CD4-positive, alpha-beta T cell (primary cell): ENCODE results near the gene ZBTB46. TPM values are rescaled to one million over a fixed set of nuclear protein-coding genes. Genes with fewer than 3 reads are reported as not detected.
A peak's percentile ranks its signal among the peaks of the same experiment; 100 is the strongest.

ENCODE experiments used
- ATAC-seq: fragments of 200-7000 bp; cut with Tn5 transposase; one replicate; pipeline ENCODE4 v1.10.0; 2022; ENCODE audit warnings: mild to moderate bottlenecking; ENCODE audit not compliant: poor library complexity
- CTCF ChIA-PET: fragments of 350-600 bp; sonication (Branson Sonifier 250); formaldehyde crosslinking; loops from one replicate; lab custom pipeline; 2021; ENCODE audit warnings: antibody characterized with exemption, inconsistent platforms; lab: Charles Lee
- POLR2A ChIA-PET: fragments of 350-600 bp; sonication (Branson Sonifier 250); formaldehyde crosslinking; loops from one replicate; lab custom pipeline; 2021; ENCODE audit warnings: antibody characterized with exemption, inconsistent platforms; lab: Charles Lee
- DNase-seq, 14 experiments: peaks; one replicate each; pipeline ENCODE4 v3.0.0-alpha.2; 2013 to 2020; ENCODE audit warnings: mixed read lengths in 2 of 14
- H3K27ac ChIP-seq, 2 donors: one replicate each; pipeline versions ENCODE4 v1.5.1 to v1.7.0; 2013; ENCODE audit warnings: low read length in 2 of 2, low read depth in 1 of 2, mild to moderate bottlenecking in 1 of 2
- H3K27me3 ChIP-seq, 2 experiments: 1 replicate in 1 of 2; 2 replicates in 1 of 2; pipeline versions ENCODE4 v1.6.1 to v1.7.0; 2013; ENCODE audit warnings: low read length in 2 of 2, control low read depth in 1 of 2, mild to moderate bottlenecking in 1 of 2, moderate library complexity in 1 of 2; ENCODE audit not compliant: insufficient read depth in 2 of 2, control insufficient read depth in 1 of 2
- H3K36me3 ChIP-seq: one replicate; pipeline ENCODE4 v1.6.1; 2013; ENCODE audit warnings: low read length, control low read depth; ENCODE audit not compliant: insufficient read depth
- H3K4me1 ChIP-seq: one replicate; pipeline ENCODE4 v1.6.1; 2013; ENCODE audit warnings: low read length, control low read depth; ENCODE audit not compliant: insufficient read depth
- H3K4me3 ChIP-seq: one replicate; pipeline ENCODE4 v1.5.1; 2013; ENCODE audit warnings: mild to moderate bottlenecking, low read length, moderate library complexity
- H3K9me3 ChIP-seq, 2 experiments: 1 replicate in 1 of 2; 2 replicates in 1 of 2; pipeline versions ENCODE4 v1.6.1 to v1.7.0; 2013; ENCODE audit warnings: low read length in 2 of 2, mild to moderate bottlenecking in 2 of 2, control low read depth in 1 of 2, moderate library complexity in 1 of 2; ENCODE audit not compliant: control insufficient read depth in 1 of 2, insufficient read depth in 1 of 2
- H3K27ac Mint-ChIP-seq: one replicate; pipeline ENCODE4 v1.8.0; 2020; ENCODE audit warnings: mixed read lengths
- H3K27me3 Mint-ChIP-seq: one replicate; pipeline ENCODE4 v1.8.0; 2021; ENCODE audit warnings: mixed read lengths
- H3K36me3 Mint-ChIP-seq: one replicate; pipeline ENCODE4 v1.8.0; 2021; ENCODE audit warnings: low read depth, mixed read lengths
- H3K4me1 Mint-ChIP-seq: one replicate; pipeline ENCODE4 v1.8.0; 2021; ENCODE audit warnings: low read depth, mixed read lengths
- H3K4me3 Mint-ChIP-seq: one replicate; pipeline ENCODE4 v1.8.0; 2020; ENCODE audit warnings: mild to moderate bottlenecking, mixed read lengths
- H3K9me3 Mint-ChIP-seq: one replicate; pipeline ENCODE4 v1.8.0; 2020; ENCODE audit warnings: mixed read lengths
- intact Hi-C, 2 experiments: fragments of 100-400 bp; cut with DNase I in 1 of 2; cut with micrococcal nuclease in 1 of 2; formaldehyde crosslinking; loops; one replicate each; pipeline versions ENCODE4 v1.15.1 to v1.9.0; 2023 to 2025; cut with DNase I, micrococcal nuclease
- total RNA-seq, 174 experiments: library from RNA in 2 of 174; stranded (reverse) in 2 of 174; gene quantifications; one replicate each; pipeline ENCODE4 v1.2.3 and lab custom pipeline; 2021 to 2026
- TF ChIP-seq, protein P1 (sequence below): fragments of 200-600 bp; IDR thresholded peaks from one replicate; pipeline ENCODE4 v1.8.0; 2022; ENCODE audit warnings: antibody characterized with exemption, mild to moderate bottlenecking

Gene ZBTB46
- total RNA-seq, 2 experiments from 2014 or later, result 0.08 to 0.34 TPM

DNA sequence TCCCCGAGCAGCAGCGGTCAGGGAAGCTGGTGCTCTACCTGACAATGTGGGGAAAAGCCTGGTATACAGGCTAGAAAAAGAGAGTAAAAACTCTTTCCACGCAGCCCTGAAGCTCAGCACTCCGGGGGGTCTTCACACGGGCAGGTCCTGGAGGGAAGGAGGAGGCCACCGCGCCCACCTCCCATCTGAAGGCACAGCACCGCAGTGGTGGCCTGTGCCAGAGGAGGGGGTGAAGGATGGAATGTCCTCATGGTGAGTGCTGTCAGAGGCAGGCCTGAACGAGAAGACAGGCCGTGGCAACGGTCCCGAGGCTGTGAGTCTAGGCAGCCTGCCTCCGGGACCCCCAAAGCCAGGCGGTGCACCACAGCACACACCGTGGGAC, 85.6 kb downstream of the ZBTB46 start:
- Mint-ChIP-seq H3K4me3 (no peak overlapping the region), H3K9me3 (no peaks in the 10 kb centered on the region), H3K27ac (peak overlapping the region; percentile 71), H3K27me3 (no peaks in the 10 kb centered on the region), H3K4me1 (peaks cover 21% of the 10 kb centered on the region), H3K36me3 (peaks cover 7% of the 10 kb centered on the region)
- intact Hi-C loops, result no loop called here
- ChIA-PET POLR2A (interaction anchor here (1.2 kb wide), 1 partner anchor 9 kb away, joined by 6 read pairs; the partner anchor contains the start of gene LIME1), CTCF (no interaction called here)
- H3K36me3 ChIP-seq, result peaks cover 29% of the 10 kb centered on the region
- no peaks in the 10 kb centered on the region for H3K9me3 ChIP-seq
- H3K4me3 ChIP-seq, result no peak overlapping the region
- TF ChIP-seq, protein P1, sequence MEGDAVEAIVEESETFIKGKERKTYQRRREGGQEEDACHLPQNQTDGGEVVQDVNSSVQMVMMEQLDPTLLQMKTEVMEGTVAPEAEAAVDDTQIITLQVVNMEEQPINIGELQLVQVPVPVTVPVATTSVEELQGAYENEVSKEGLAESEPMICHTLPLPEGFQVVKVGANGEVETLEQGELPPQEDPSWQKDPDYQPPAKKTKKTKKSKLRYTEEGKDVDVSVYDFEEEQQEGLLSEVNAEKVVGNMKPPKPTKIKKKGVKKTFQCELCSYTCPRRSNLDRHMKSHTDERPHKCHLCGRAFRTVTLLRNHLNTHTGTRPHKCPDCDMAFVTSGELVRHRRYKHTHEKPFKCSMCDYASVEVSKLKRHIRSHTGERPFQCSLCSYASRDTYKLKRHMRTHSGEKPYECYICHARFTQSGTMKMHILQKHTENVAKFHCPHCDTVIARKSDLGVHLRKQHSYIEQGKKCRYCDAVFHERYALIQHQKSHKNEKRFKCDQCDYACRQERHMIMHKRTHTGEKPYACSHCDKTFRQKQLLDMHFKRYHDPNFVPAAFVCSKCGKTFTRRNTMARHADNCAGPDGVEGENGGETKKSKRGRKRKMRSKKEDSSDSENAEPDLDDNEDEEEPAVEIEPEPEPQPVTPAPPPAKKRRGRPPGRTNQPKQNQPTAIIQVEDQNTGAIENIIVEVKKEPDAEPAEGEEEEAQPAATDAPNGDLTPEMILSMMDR, result no peak
- H3K4me1 ChIP-seq, result peaks cover 30% of the 10 kb centered on the region
- no peak for DNase-seq
- H3K27ac ChIP-seq, result no peak overlapping the region
- H3K27me3 ChIP-seq, result no peaks in the 10 kb centered on the region
- ATAC-seq, result no peak

DNA sequence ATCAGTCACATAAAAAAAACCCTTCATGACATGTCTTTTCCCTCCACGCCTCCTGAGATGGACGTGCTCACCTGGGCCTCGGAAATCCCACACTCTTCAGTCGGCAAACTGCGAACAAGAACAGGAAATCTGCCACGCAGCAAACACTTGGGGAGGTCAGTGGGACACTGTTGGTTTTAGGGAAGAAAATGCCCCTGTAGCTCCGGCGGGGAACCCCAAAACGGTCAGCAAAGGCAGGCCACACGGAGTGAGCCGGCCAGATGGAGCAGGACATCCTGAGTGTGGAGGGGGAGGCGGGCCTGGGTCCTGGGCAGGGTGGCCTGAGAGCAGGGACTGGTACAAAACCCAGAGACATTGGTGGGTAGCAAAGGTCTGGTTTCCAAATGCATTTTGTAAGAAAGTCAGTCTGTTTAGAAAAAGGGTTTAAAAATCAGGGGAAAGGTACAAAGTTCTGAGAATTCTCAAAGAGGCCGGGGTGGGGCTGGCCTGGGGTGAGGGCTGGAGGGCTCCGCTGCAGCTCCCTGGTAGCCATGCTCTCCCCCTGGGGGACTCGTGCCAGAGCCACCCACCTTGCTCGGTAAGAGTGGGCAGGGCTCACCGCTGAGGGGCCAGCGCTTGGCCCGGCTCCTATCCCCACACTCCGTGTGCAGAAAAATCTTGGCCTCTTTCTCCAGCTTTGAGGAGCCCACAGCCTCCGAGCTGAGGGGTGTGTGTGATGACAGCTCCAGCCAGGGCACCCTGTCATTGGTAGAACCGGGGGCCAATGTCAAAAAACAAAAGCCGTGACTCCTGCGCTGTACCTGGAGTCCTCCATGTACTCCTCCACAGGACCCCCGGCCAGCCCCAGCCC, 86.3 kb downstream of the ZBTB46 start:
- POLR2A ChIA-PET, result interaction anchor here (1.2 kb wide), 1 partner anchor 8 kb away, joined by 6 read pairs; the partner anchor contains the start of gene LIME1

DNA sequence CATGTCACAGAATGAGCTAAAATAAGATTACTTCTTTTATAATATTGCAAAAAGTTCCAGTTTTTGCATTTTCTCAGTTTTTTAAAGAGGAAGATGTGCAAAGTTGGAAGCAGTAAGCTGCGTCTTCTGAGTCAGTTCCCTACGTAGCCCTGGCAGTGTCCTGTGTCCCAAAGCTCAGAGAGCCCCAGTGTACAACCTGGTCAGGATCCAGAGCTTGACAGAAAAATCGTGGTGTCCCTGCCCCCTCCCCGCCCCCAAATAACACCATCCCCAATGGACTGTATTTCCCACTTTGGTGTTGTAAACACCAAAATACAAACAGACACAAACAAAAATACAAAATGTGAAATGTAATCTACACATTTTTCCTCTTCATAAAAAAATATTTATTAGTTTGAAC, 86.9 kb downstream of the ZBTB46 start:
- Histone ChIP-seq H3K36me3 (peaks cover 30% of the 10 kb centered on the region), H3K9me3 (no peaks in the 10 kb centered on the region), H3K27me3 (no peaks in the 10 kb centered on the region), H3K27ac (no peak overlapping the region), H3K4me1 (peaks cover 22% of the 10 kb centered on the region), H3K4me3 (no peak overlapping the region)
- ATAC-seq, result no peak
- Mint-ChIP-seq H3K27ac (no peak overlapping the region), H3K27me3 (no peaks in the 10 kb centered on the region), H3K4me1 (peaks cover 12% of the 10 kb centered on the region), H3K4me3 (no peak overlapping the region), H3K9me3 (no peaks in the 10 kb centered on the region), H3K36me3 (peaks cover 7% of the 10 kb centered on the region)
- ChIA-PET CTCF (interaction anchor here (0.5 to 1.2 kb wide), 2 partner anchors 36 to 37 kb away, joined by 3 to 5 read pairs; partner anchors contain the start of genes ARFRP1 and ZGPAT), POLR2A (no interaction called here)
- no peak for DNase-seq
- intact Hi-C loops, result loop anchor here in 1 of 2 experiments (5.0 kb wide), 1 partner anchor 87 kb away; the partner anchor contains the start of gene RTEL1
- TF ChIP-seq, protein P1, result no peak

More for the DNA sequence above, 86.3 kb downstream of the ZBTB46 start:
- H3K9me3 ChIP-seq, result no peaks in the 10 kb centered on the region
- TF ChIP-seq, protein P1, result no peak
- H3K4me3 ChIP-seq, result no peak overlapping the region
- intact Hi-C loops, result loop anchor here in 1 of 2 experiments (5.0 kb wide), 1 partner anchor 87 kb away; the partner anchor contains the start of gene RTEL1
- Mint-ChIP-seq H3K27me3 (no peaks in the 10 kb centered on the region), H3K27ac (no peak overlapping the region), H3K4me3 (no peak overlapping the region), H3K36me3 (peaks cover 7% of the 10 kb centered on the region), H3K4me1 (peaks cover 16% of the 10 kb centered on the region), H3K9me3 (no peaks in the 10 kb centered on the region)
- no peaks in the 10 kb centered on the region for H3K27me3 ChIP-seq
- peaks cover 25% of the 10 kb centered on the region for H3K4me1 ChIP-seq
- CTCF ChIA-PET, result interaction anchor here (0.5 kb wide), 1 partner anchor 36 kb away, joined by 5 read pairs; no protein-coding TSS in a partner anchor
- ATAC-seq, result no peak
- DNase-seq, result no peak
- H3K36me3 ChIP-seq, result peaks cover 29% of the 10 kb centered on the region
- no peak overlapping the region for H3K27ac ChIP-seq
